HCT116 (cell line): ENCODE data around the gene NUDT16L1. TPM values are rescaled to one million over a fixed set of nuclear protein-coding genes. Genes with fewer than 3 reads are reported as not detected.

ENCODE experiments used
- ATAC-seq: fragments of 200-7000 bp; cut with Tn5 transposase; 2 replicates; pipeline ENCODE4 v1.9.1; 2020; ENCODE audit warnings: mild to moderate bottlenecking, moderate library complexity
- BruUV-seq: library from RNA; stranded (reverse); fragments of 400-500 nt; replicated peaks from 2 replicates; lab custom pipeline; 2021; lab: Mats Ljungman, UMichigan
- CTCF ChIA-PET: fragments of 300-600 bp; sonication (Branson Sonifier 250); formaldehyde crosslinking; loops from one replicate; lab custom pipeline; 2021; ENCODE audit warnings: antibody characterized with exemption; lab: Charles Lee
- POLR2A ChIA-PET: fragments of 300-600, 350-600 bp; sonication (Branson Sonifier 250); formaldehyde crosslinking; loops from one replicate; lab custom pipeline; 2021; ENCODE audit warnings: antibody characterized with exemption; lab: Charles Lee
- RAD21 ChIA-PET, 2 experiments: fragments of 300-600 bp; sonication (Branson Sonifier 250); formaldehyde crosslinking; loops; one replicate each; lab custom pipeline; 2023; ENCODE audit warnings: low total read pairs in 2 of 2; ENCODE audit not compliant: uncharacterized antibody in 2 of 2, unreplicated experiment in 2 of 2, low non-redundant PET in 1 of 2; lab: Charles Lee
- DNase-seq: peaks from one replicate; pipeline ENCODE4 v3.0.0-alpha.2; 2010; ENCODE audit warnings: low read depth, low spot score
- H2AFZ ChIP-seq: fragments of 200-600 bp; shearing (Covaris generic), sonication (generic); 2 replicates; pipeline ENCODE4 v1.6.1; 2017; ENCODE audit warnings: low read depth, mixed run types, mixed read lengths, antibody characterized with exemption, low read length; ENCODE audit not compliant: poor library complexity, severe bottlenecking
- H3K27ac ChIP-seq: 2 replicates; pipeline ENCODE4 v1.5.1; 2012; ENCODE audit warnings: low read depth, low read length
- H3K27me3 ChIP-seq: fragments of 200-600 bp; sonication (generic); 2 replicates; pipeline ENCODE4 v1.6.1; 2016; ENCODE audit warnings: mixed run types, low read length, mixed read lengths; ENCODE audit not compliant: insufficient read depth
- H3K36me3 ChIP-seq, 2 experiments: fragments of 200-500 bp in 1 of 2; fragments of 200-600 bp in 1 of 2; sonication (Bioruptor generic) in 1 of 2; sonication (generic) in 1 of 2; 2 replicates each; pipeline versions ENCODE4 v1.5.1 to v1.6.1; 2014 to 2016; ENCODE audit warnings: low read length in 2 of 2, inconsistent platforms in 1 of 2, mixed read lengths in 1 of 2, mixed run types in 1 of 2; ENCODE audit not compliant: insufficient read depth in 2 of 2, control insufficient read depth in 1 of 2
- H3K4me1 ChIP-seq, 2 experiments: fragments of 200-600 bp in 1 of 2; sonication (generic) in 1 of 2; 2 replicates each; pipeline versions ENCODE4 v1.5.1 to v1.6.1; 2012 to 2017; ENCODE audit warnings: low read length in 2 of 2, inconsistent platforms in 1 of 2, mild to moderate bottlenecking in 1 of 2, mixed read lengths in 1 of 2, mixed run types in 1 of 2, moderate library complexity in 1 of 2; ENCODE audit not compliant: insufficient read depth in 2 of 2, control insufficient read depth in 1 of 2
- H3K4me2 ChIP-seq: fragments of 200-600 bp; sonication (generic); 2 replicates; pipeline ENCODE4 v1.6.1; 2017; ENCODE audit warnings: mixed run types, low read length, mixed read lengths
- H3K4me3 ChIP-seq, 2 experiments: fragments of 200-600 bp in 1 of 2; sonication (generic) in 1 of 2; replicated peaks in 1 of 2; 2 replicates each; pipeline ENCODE4 v1.5.1; 2011 to 2016; ENCODE audit warnings: low read length in 2 of 2, control low read depth in 1 of 2, low read depth in 1 of 2, mild to moderate bottlenecking in 1 of 2, mixed read lengths in 1 of 2, mixed run types in 1 of 2
- H3K79me2 ChIP-seq: fragments of 200-600 bp; sonication (generic); 2 replicates; pipeline ENCODE4 v1.6.1; 2017; ENCODE audit warnings: mild to moderate bottlenecking, mixed run types, low read length, moderate library complexity, mixed read lengths; ENCODE audit not compliant: insufficient read depth
- H3K9ac ChIP-seq: fragments of 200-600 bp; sonication (generic); 2 replicates; pipeline ENCODE4 v1.6.1; 2016; ENCODE audit warnings: low read length, mixed read lengths
- H3K9me2 ChIP-seq: fragments of 200-600 bp; sonication (generic), shearing (Covaris generic); 2 replicates; pipeline ENCODE4 v1.6.1; 2017; ENCODE audit warnings: mixed run types, mild to moderate bottlenecking, moderate library complexity; ENCODE audit not compliant: insufficient read depth
- H3K9me3 ChIP-seq, 2 experiments: fragments of 200-500 bp in 1 of 2; fragments of 200-600 bp in 1 of 2; sonication (Bioruptor generic) in 1 of 2; sonication (generic) in 1 of 2; 2 replicates each; pipeline ENCODE4 v1.6.1; 2014 to 2017; ENCODE audit warnings: low read length in 2 of 2, mixed read lengths in 2 of 2, inconsistent platforms in 1 of 2, low read depth in 1 of 2, mild to moderate bottlenecking in 1 of 2, mixed run types in 1 of 2, moderate library complexity in 1 of 2; ENCODE audit not compliant: control insufficient read depth in 1 of 2, insufficient read depth in 1 of 2
- H4K20me1 ChIP-seq: fragments of 200-600 bp; sonication (generic), shearing (Covaris generic); 2 replicates; pipeline ENCODE4 v1.6.1; 2017; ENCODE audit warnings: mixed run types, mild to moderate bottlenecking, moderate library complexity; ENCODE audit not compliant: insufficient read depth
- ATF3 ChIP-seq: IDR thresholded peaks from 2 replicates; pipeline ENCODE4 v1.6.1; 2012
- CBX3 ChIP-seq: IDR thresholded peaks from 2 replicates; pipeline ENCODE4 v1.6.1; 2012; ENCODE audit warnings: low read depth
- CTCF ChIP-seq, 3 experiments: fragments of 200-600 bp in 1 of 3; sonication (generic) in 1 of 3; IDR thresholded peaks in 2 of 3; conservative IDR thresholded peaks in 1 of 3; 2 replicates each; pipeline ENCODE4 v1.5.1; 2012 to 2017; ENCODE audit warnings: low read depth in 2 of 3, low read length in 2 of 3, antibody characterized with exemption in 1 of 3, borderline replicate concordance in 1 of 3, control low read depth in 1 of 3, mild to moderate bottlenecking in 1 of 3, mixed read lengths in 1 of 3, mixed run types in 1 of 3, moderate library complexity in 1 of 3; ENCODE audit not compliant: insufficient read depth in 1 of 3
- EGR1 ChIP-seq: IDR thresholded peaks from 2 replicates; pipeline ENCODE4 v1.6.1; 2012; ENCODE audit warnings: low read depth
- EZH2 ChIP-seq: fragments of 200-600 bp; sonication (generic); IDR thresholded peaks from 2 replicates; pipeline ENCODE4 v1.6.1; 2017; ENCODE audit warnings: antibody characterized with exemption, mixed run types
- EZH2phosphoT487 ChIP-seq: fragments of 200-600 bp; IDR thresholded peaks from 2 replicates; pipeline ENCODE4 v1.6.1; 2018; ENCODE audit warnings: antibody characterized with exemption, borderline replicate concordance
- FOSL1 ChIP-seq: IDR thresholded peaks from 2 replicates; pipeline ENCODE4 v1.6.1; 2012; ENCODE audit warnings: low read depth
- JUND ChIP-seq: IDR thresholded peaks from 2 replicates; pipeline ENCODE4 v1.6.1; 2012
- POLR2A ChIP-seq: IDR thresholded peaks from 2 replicates; pipeline ENCODE4 v1.7.0; 2011; ENCODE audit warnings: borderline replicate concordance; ENCODE audit not compliant: insufficient read depth, insufficient read length; ENCODE audit errors: extremely low read depth
- POLR2AphosphoS5 ChIP-seq: IDR thresholded peaks from 2 replicates; pipeline ENCODE4 v1.6.1; 2011; ENCODE audit warnings: mild to moderate bottlenecking, low read depth, low read length, moderate library complexity
- SIN3A ChIP-seq: IDR thresholded peaks from 2 replicates; pipeline ENCODE4 v1.6.1; 2012; ENCODE audit warnings: low read depth
- TCF7L2 ChIP-seq: IDR thresholded peaks from 2 replicates; pipeline ENCODE4 v1.7.0; 2011; ENCODE audit warnings: borderline replicate concordance, inconsistent platforms; ENCODE audit not compliant: insufficient read depth, insufficient read length; ENCODE audit errors: extremely low read depth
- YY1 ChIP-seq: IDR thresholded peaks from 2 replicates; pipeline ENCODE4 v1.6.1; 2011; ENCODE audit warnings: low read length, low read depth, moderate library complexity, mild to moderate bottlenecking; ENCODE audit not compliant: insufficient replicate concordance; ENCODE audit errors: extremely low read depth
- ZBTB33 ChIP-seq: IDR thresholded peaks from 2 replicates; pipeline ENCODE4 v1.6.1; 2011; ENCODE audit warnings: mild to moderate bottlenecking, low read length, moderate library complexity; ENCODE audit not compliant: insufficient replicate concordance; ENCODE audit errors: extremely low read depth
- ZFX ChIP-seq: fragments of 450-650 bp; IDR thresholded peaks from 2 replicates; pipeline ENCODE4 v1.6.1; 2017
- ZNF274 ChIP-seq: fragments of 200-500 bp; sonication (Bioruptor generic); IDR thresholded peaks from 2 replicates; pipeline ENCODE4 v1.6.1; 2014; ENCODE audit warnings: mild to moderate bottlenecking, low read depth, low read length, inconsistent platforms
- intact Hi-C: fragments of 100-400 bp; cut with micrococcal nuclease; formaldehyde crosslinking; loops from 2 replicates; pipeline ENCODE4 v1.10.0; 2022
- total RNA-seq: library from RNA; stranded (reverse); gene quantifications from one replicate; pipeline ENCODE4 v1.2.1, GENCODE V29; 2021; ENCODE audit not compliant: unreplicated experiment

NUDT16L1 gene
- total RNA-seq, 1 experiment from 2014 or later: 23.4 TPM

DNA sequence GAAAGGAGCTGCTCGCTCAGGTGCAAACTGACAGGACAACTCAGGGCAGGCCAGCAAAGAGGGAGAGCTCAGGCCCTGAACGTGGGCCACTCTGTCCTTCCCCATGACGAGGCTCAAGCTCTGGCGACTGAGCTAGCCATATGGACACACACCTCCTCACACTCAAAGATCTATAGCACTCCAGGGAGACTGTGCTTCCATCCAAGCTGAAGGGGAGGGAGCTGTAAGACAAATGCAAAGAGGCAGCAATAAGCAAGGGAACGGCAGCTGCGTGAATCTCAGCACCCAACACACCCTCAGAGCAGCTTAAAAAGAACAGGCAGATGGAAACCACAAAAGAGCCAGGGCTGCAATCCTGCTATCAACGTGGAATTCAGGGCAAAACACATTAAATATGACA, 13.5 kb downstream of the NUDT16L1 start:
- no peak for ATAC-seq
- no TSS peak for BruUV-seq

More for the DNA sequence above, 13.5 kb downstream of the NUDT16L1 start:
- no peak overlapping the region for H3K9ac ChIP-seq
- H3K36me3 ChIP-seq: peaks cover 7 to 20% of the 10 kb centered on the region in 2 experiments
- H3K79me2 ChIP-seq: 0 out of 2 replicates have a peak, but pooled peaks cover 4% of the 10 kb centered on the region
- CTCF ChIA-PET: no interaction called here
- H3K4me2 ChIP-seq: no peak overlapping the region
- H3K9me2 ChIP-seq: no peaks in the 10 kb centered on the region
- no peaks in the 10 kb centered on the region for H3K9me3 ChIP-seq
- intact Hi-C loops: no loop called here
- RAD21 ChIA-PET: no interaction called here
- no peak overlapping the region for H3K4me3 ChIP-seq
- no peak for DNase-seq
- no peak overlapping the region for H3K27ac ChIP-seq
- H3K4me1 ChIP-seq: no peaks in the 10 kb centered on the region
- H3K27me3 ChIP-seq: no peaks in the 10 kb centered on the region
- TF ChIP-seq SIN3A (no peak), CBX3 (no peak), EZH2 (no peak), JUND (no peak), ATF3 (no peak), FOSL1 (no peak), ZFX (no peak), TCF7L2 (no peak), ZBTB33 (no peak), POLR2A (no peak), EGR1 (no peak), ZNF274 (no peak), CTCF (IDR thresholded peaks at IDR 0.05 in 2 of 3, conservative IDR thresholded peaks at IDR 0.05 in 1 of 3; ENCODE audit: borderline replicate concordance in 1 of 3, insufficient read depth in 1 of 3, low read depth in 2 of 3, low read length in 2 of 3) (no peak), EZH2phosphoT487 (no peak), POLR2AphosphoS5 (no peak), YY1 (no peak)
- POLR2A ChIA-PET: no interaction called here
- no peaks in the 10 kb centered on the region for H4K20me1 ChIP-seq
- H2AFZ ChIP-seq: no peak overlapping the region
